Left ventricle myocardium inferior (tissue), 1 donor: ENCODE measurements around the gene SH3BGRL2. TPM values are rescaled to one million over a fixed set of nuclear protein-coding genes. Genes with fewer than 3 reads are reported as not detected.

Experiments
- DNase-seq: peaks from one replicate; pipeline ENCODE4 v3.0.0-alpha.2; 2020
- H3K27ac ChIP-seq: fragments of 200-600 bp; replicated peaks from 2 replicates; pipeline ENCODE4 v1.8.0; 2021
- H3K27me3 ChIP-seq: fragments of 200-600 bp; 2 replicates; pipeline ENCODE4 v1.8.0; 2021; ENCODE audit warnings: low read depth
- H3K36me3 ChIP-seq: fragments of 200-600 bp; 2 replicates; pipeline ENCODE4 v1.8.0; 2021
- H3K4me1 ChIP-seq: fragments of 200-600 bp; 2 replicates; pipeline ENCODE4 v1.8.0; 2021
- H3K4me3 ChIP-seq: fragments of 200-600 bp; 2 replicates; pipeline ENCODE4 v1.8.0; 2021; ENCODE audit warnings: mild to moderate bottlenecking, moderate library complexity
- H3K9me3 ChIP-seq: fragments of 200-600 bp; replicated peaks from 2 replicates; pipeline ENCODE4 v1.8.0; 2021
- CTCF ChIP-seq: fragments of 200-600 bp; IDR thresholded peaks from 2 replicates; pipeline ENCODE4 v1.8.0; 2021; ENCODE audit warnings: antibody characterized with exemption, mild to moderate bottlenecking, borderline replicate concordance
- intact Hi-C: fragments of 100-400 bp; cut with micrococcal nuclease; formaldehyde crosslinking; loops from one replicate; pipeline ENCODE4 v1.11.0; 2022
- total RNA-seq: library from RNA; stranded (reverse); fragmentation: NEBNext Ultra II Directional; extraction: Animal tissue kit (Norgen Biotek cat#: 25700); gene quantifications from one replicate; pipeline ENCODE4 v1.2.1, GENCODE V29; 2021
- donor health status: DM: no; HTN: yes; CAD: no; lungs with severe emphysema.

SH3BGRL2 gene
- total RNA-seq, 1 donor from 2014 or later, result 5.8 TPM

DNA sequence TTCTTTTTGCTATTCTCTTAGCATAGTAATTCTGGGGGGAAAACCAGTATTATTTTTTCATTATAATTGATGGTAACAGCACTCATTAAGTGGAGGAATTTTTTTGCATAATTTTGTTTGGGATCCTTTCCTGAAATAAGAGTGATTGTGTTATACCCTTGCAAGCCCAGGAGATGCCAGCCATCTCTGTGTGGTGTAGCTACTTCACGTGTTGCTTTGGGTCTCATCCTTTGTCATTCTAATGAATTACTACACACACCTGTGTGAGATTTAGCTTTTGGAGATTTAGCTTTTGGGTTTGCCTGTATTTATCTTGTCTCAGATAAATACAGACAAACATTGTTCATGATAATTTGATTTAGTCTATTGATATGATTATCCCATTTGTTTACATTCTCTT, 76.5 kb downstream of the SH3BGRL2 start:
- no peak for TF ChIP-seq CTCF
- no peaks in the 10 kb centered on the region for H3K36me3 ChIP-seq

DNA sequence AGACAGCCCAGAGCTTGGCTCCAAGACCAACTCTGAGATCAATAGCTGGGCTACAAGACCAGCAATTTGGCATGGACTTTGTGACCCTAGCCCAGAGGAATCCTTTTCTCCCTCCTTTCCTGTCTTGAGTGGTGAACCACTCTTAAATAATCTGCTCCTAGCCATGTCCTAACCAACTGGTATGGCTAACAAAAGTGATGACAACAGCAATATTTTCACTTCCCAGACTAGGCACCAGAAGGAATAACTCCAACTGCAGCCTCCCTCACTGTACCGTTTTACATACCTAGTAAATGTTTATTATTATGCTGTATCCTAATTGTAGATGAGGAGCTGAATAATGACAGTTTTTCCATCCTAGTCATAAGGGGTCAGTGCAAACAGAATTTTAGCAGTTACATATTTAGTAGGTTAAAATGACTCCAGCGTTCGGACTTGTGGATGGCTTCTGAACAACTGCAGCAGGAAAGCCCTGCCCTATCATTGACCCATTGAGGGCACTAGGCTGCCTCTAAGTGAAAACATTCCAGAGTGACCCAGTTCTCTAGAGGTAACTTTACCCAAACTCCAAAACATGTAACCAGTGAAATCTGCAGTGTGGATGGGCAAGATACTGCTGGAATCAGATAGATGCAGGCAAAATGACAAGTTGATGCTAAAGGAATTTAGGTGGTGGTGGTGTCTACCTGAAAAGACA, 77.1 kb downstream of the SH3BGRL2 start:
- Histone ChIP-seq H3K27ac (no peak overlapping the region), H3K36me3 (no peaks in the 10 kb centered on the region), H3K4me1 (peaks cover 23% of the 10 kb centered on the region), H3K4me3 (no peak overlapping the region), H3K27me3 (no peaks in the 10 kb centered on the region), H3K9me3 (no peaks in the 10 kb centered on the region)
- DNase-seq, result no peak
- intact Hi-C loops, result no loop called here
- no peak for TF ChIP-seq CTCF

More for the DNA sequence above, 76.5 kb downstream of the SH3BGRL2 start:
- no peak for DNase-seq
- Histone ChIP-seq H3K27ac (no peak overlapping the region), H3K4me1 (peaks cover 23% of the 10 kb centered on the region), H3K27me3 (no peaks in the 10 kb centered on the region), H3K9me3 (no peaks in the 10 kb centered on the region), H3K4me3 (no peak overlapping the region)
- intact Hi-C loops, result no loop called here

GRCh38 chr6:79710127-79710526, 79.0 kb downstream of the SH3BGRL2 start:
- no peaks in the 10 kb centered on the region for H3K9me3 ChIP-seq
- H3K4me1 ChIP-seq, result peaks cover 23% of the 10 kb centered on the region
- TF ChIP-seq CTCF, result no peak
- H3K36me3 ChIP-seq, result no peaks in the 10 kb centered on the region
- H3K27ac ChIP-seq, result no peak overlapping the region
- no peaks in the 10 kb centered on the region for H3K27me3 ChIP-seq
- DNase-seq, result no peak
- intact Hi-C loops, result loop anchor here (5.0 kb wide), 1 partner anchor 138 kb away; no protein-coding TSS in a partner anchor
- H3K4me3 ChIP-seq, result no peak overlapping the region

GRCh38 chr6:79711167-79711566, 80.0 kb downstream of the SH3BGRL2 start:
- Histone ChIP-seq H3K4me1 (peaks cover 14% of the 10 kb centered on the region), H3K27ac (no peak overlapping the region), H3K36me3 (no peaks in the 10 kb centered on the region), H3K4me3 (no peak overlapping the region), H3K9me3 (no peaks in the 10 kb centered on the region), H3K27me3 (no peaks in the 10 kb centered on the region)
- intact Hi-C loops, result loop anchor here (5.0 kb wide), 1 partner anchor 139 kb away; no protein-coding TSS in a partner anchor
- no peak for TF ChIP-seq CTCF
- no peak for DNase-seq

GRCh38 chr6:79712144-79712543, 81.0 kb downstream of the SH3BGRL2 start:
- no peak for DNase-seq
- peaks cover 14% of the 10 kb centered on the region for H3K4me1 ChIP-seq
- no peak overlapping the region for H3K27ac ChIP-seq
- H3K36me3 ChIP-seq, result no peaks in the 10 kb centered on the region
- no peaks in the 10 kb centered on the region for H3K9me3 ChIP-seq
- TF ChIP-seq CTCF, result no peak
- no peak overlapping the region for H3K4me3 ChIP-seq
- H3K27me3 ChIP-seq, result no peaks in the 10 kb centered on the region
- intact Hi-C loops, result loop anchor here (5.0 kb wide), 1 partner anchor 140 kb away; no protein-coding TSS in a partner anchor
